Measurements from ENCODE around the gene SOCS1.
"Not testable (repeated sequence)": the region's sequence is repeated elsewhere in the genome, so short reads cannot be mapped to it uniquely, and the experiment has no call there.

The SOCS1 gene

GRCh38 chr16:11291091-11291703, 35.2 kb upstream of the SOCS1 start:
- peak overlapping the region; percentile 15 for H3K9ac ChIP-seq (ENCODE audit: insufficient read length, low read depth)
- DNase-seq (ENCODE audit: low read depth, low spot score): peak; percentile 66
- TF ChIP-seq YY1 (IDR thresholded peaks at IDR 0.05; ENCODE audit: insufficient read depth, insufficient read length): no peak
- no peaks in the 10 kb centered on the region for H3K27me3 ChIP-seq (ENCODE audit: insufficient read depth, insufficient read length)
- no peaks in the 10 kb centered on the region; the same call in 1 of the 2 replicates for H3K9me3 ChIP-seq (ENCODE audit: insufficient read depth, low read length)
- no peak overlapping the region for H3K4me3 ChIP-seq (ENCODE audit: insufficient read length, low read depth)
- H3K36me3 ChIP-seq (ENCODE audit: insufficient read depth, insufficient read length, low read length): no peaks in the 10 kb centered on the region
- H3K4me1 ChIP-seq (ENCODE audit: insufficient read depth, insufficient read length): peaks cover 8% of the 10 kb centered on the region

GRCh38 chr16:11290102-11290893, 34.3 kb upstream of the SOCS1 start:
- Histone ChIP-seq H3K36me3 (ENCODE audit: insufficient read depth, insufficient read length, low read length) (no peaks in the 10 kb centered on the region), H3K4me3 (ENCODE audit: insufficient read length, low read depth) (no peak overlapping the region), H3K9ac (ENCODE audit: insufficient read length, low read depth) (no peak overlapping the region), H3K27me3 (ENCODE audit: insufficient read depth, insufficient read length) (no peaks in the 10 kb centered on the region), H3K9me3 (ENCODE audit: insufficient read depth, low read length) (no peaks in the 10 kb centered on the region; the same call in 1 of the 2 replicates), H3K4me1 (ENCODE audit: insufficient read depth, insufficient read length) (peaks cover 8% of the 10 kb centered on the region)
- DNase-seq (ENCODE audit: low read depth, low spot score): no peak
- TF ChIP-seq YY1 (IDR thresholded peaks at IDR 0.05; ENCODE audit: insufficient read depth, insufficient read length): no peak
- TF ChIP-seq SUZ12 (IDR thresholded peaks at IDR 0.05; ENCODE audit: extremely low read depth, insufficient read depth, insufficient read length): no peak
- no peak for TF ChIP-seq ZNF274 (IDR thresholded peaks at IDR 0.05; ENCODE audit: low read depth, low read length)

GRCh38 chr16:11289696-11290095, 33.7 kb upstream of the SOCS1 start:
- not testable (repeated sequence) for H3K9me3 ChIP-seq (ENCODE audit: insufficient read depth, low read length); H3K9ac ChIP-seq (ENCODE audit: insufficient read length, low read depth); H3K36me3 ChIP-seq (ENCODE audit: insufficient read depth, insufficient read length, low read length); H3K27me3 ChIP-seq (ENCODE audit: insufficient read depth, insufficient read length); DNase-seq (ENCODE audit: low read depth, low spot score); H3K4me1 ChIP-seq (ENCODE audit: insufficient read depth, insufficient read length); H3K4me3 ChIP-seq (ENCODE audit: insufficient read length, low read depth)

- H3K36me3 ChIP-seq (ENCODE audit: insufficient read depth, insufficient read length, low read length): no peaks in the 10 kb centered on the region
- no peaks in the 10 kb centered on the region; the same call in 1 of the 2 replicates for H3K9me3 ChIP-seq (ENCODE audit: insufficient read depth, low read length)
- no peak overlapping the region for H3K4me3 ChIP-seq (ENCODE audit: insufficient read length, low read depth)
- H3K27me3 ChIP-seq (ENCODE audit: insufficient read depth, insufficient read length): no peaks in the 10 kb centered on the region
- H3K4me1 ChIP-seq (ENCODE audit: insufficient read depth, insufficient read length): peaks cover 8% of the 10 kb centered on the region
- no peak for DNase-seq (ENCODE audit: low read depth, low spot score)
- TF ChIP-seq YY1 (IDR thresholded peaks at IDR 0.05; ENCODE audit: insufficient read depth, insufficient read length) (no peak), ZNF274 (IDR thresholded peaks at IDR 0.05; ENCODE audit: low read depth, low read length) (no peak), SUZ12 (IDR thresholded peaks at IDR 0.05; ENCODE audit: extremely low read depth, insufficient read depth, insufficient read length) (no peak)
- no peak overlapping the region for H3K9ac ChIP-seq (ENCODE audit: insufficient read length, low read depth)
Measured at GRCh38 chr16:11289202-11289601, 33.2 kb upstream of the SOCS1 start.

GRCh38 chr16:11285842-11286241, 29.8 kb upstream of the SOCS1 start:
- Histone ChIP-seq H3K36me3 (ENCODE audit: insufficient read depth, insufficient read length, low read length) (no peaks in the 10 kb centered on the region), H3K4me3 (ENCODE audit: insufficient read length, low read depth) (no peak overlapping the region), H3K9ac (ENCODE audit: insufficient read length, low read depth) (no peak overlapping the region), H3K27me3 (ENCODE audit: insufficient read depth, insufficient read length) (no peaks in the 10 kb centered on the region), H3K4me1 (ENCODE audit: insufficient read depth, insufficient read length) (peaks cover 6% of the 10 kb centered on the region), H3K9me3 (ENCODE audit: insufficient read depth, low read length) (no peaks in the 10 kb centered on the region; the same call in 1 of the 2 replicates)
- no peak for TF ChIP-seq YY1 (IDR thresholded peaks at IDR 0.05; ENCODE audit: insufficient read depth, insufficient read length)
- no peak for TF ChIP-seq SUZ12 (IDR thresholded peaks at IDR 0.05; ENCODE audit: extremely low read depth, insufficient read depth, insufficient read length)
- no peak for TF ChIP-seq ZNF274 (IDR thresholded peaks at IDR 0.05; ENCODE audit: low read depth, low read length)
- DNase-seq (ENCODE audit: low read depth, low spot score): no peak

GRCh38 chr16:11283820-11284248, 27.8 kb upstream of the SOCS1 start:
- TF ChIP-seq ZNF274 (IDR thresholded peaks at IDR 0.05; ENCODE audit: low read depth, low read length) (no peak), YY1 (IDR thresholded peaks at IDR 0.05; ENCODE audit: insufficient read depth, insufficient read length) (no peak), SUZ12 (IDR thresholded peaks at IDR 0.05; ENCODE audit: extremely low read depth, insufficient read depth, insufficient read length) (no peak)
- no peak overlapping the region for H3K4me3 ChIP-seq (ENCODE audit: insufficient read length, low read depth)
- no peak for DNase-seq (ENCODE audit: low read depth, low spot score)
- H3K36me3 ChIP-seq (ENCODE audit: insufficient read depth, insufficient read length, low read length): no peaks in the 10 kb centered on the region
- H3K9ac ChIP-seq (ENCODE audit: insufficient read length, low read depth): no peak overlapping the region
- no peaks in the 10 kb centered on the region for H3K9me3 ChIP-seq (ENCODE audit: insufficient read depth, low read length)
- no peaks in the 10 kb centered on the region for H3K4me1 ChIP-seq (ENCODE audit: insufficient read depth, insufficient read length)
- no peaks in the 10 kb centered on the region for H3K27me3 ChIP-seq (ENCODE audit: insufficient read depth, insufficient read length)

- Histone ChIP-seq H3K36me3 (ENCODE audit: insufficient read depth, insufficient read length, low read length) (no peaks in the 10 kb centered on the region), H3K4me1 (ENCODE audit: insufficient read depth, insufficient read length) (no peaks in the 10 kb centered on the region), H3K9ac (ENCODE audit: insufficient read length, low read depth) (no peak within 1 kb of the TSS), H3K4me3 (ENCODE audit: insufficient read length, low read depth) (no peak within 1 kb of the TSS), H3K9me3 (ENCODE audit: insufficient read depth, low read length) (peaks cover 3% of the 10 kb centered on the region; the same call in 1 of the 2 replicates), H3K27me3 (ENCODE audit: insufficient read depth, insufficient read length) (no peaks in the 10 kb centered on the region)
- no peak for DNase-seq (ENCODE audit: low read depth, low spot score)
- no peak for TF ChIP-seq ZNF274 (IDR thresholded peaks at IDR 0.05; ENCODE audit: low read depth, low read length)
- no peak for TF ChIP-seq SUZ12 (IDR thresholded peaks at IDR 0.05; ENCODE audit: extremely low read depth, insufficient read depth, insufficient read length)
Measured at GRCh38 chr16:11280616-11281522, 24.9 kb upstream of the SOCS1 start, which contains the start of gene PRM1. PRM1 (minus strand) TSS chr16:11281330; CDS start chr16:11281238, 92 bp downstream.
